EL (cell line): ENCODE data around the gene SCT.

Experiments used
- DNase-seq: peaks from one replicate; pipeline ENCODE4 v3.0.0-alpha.2; 2016

SCT gene

DNA sequence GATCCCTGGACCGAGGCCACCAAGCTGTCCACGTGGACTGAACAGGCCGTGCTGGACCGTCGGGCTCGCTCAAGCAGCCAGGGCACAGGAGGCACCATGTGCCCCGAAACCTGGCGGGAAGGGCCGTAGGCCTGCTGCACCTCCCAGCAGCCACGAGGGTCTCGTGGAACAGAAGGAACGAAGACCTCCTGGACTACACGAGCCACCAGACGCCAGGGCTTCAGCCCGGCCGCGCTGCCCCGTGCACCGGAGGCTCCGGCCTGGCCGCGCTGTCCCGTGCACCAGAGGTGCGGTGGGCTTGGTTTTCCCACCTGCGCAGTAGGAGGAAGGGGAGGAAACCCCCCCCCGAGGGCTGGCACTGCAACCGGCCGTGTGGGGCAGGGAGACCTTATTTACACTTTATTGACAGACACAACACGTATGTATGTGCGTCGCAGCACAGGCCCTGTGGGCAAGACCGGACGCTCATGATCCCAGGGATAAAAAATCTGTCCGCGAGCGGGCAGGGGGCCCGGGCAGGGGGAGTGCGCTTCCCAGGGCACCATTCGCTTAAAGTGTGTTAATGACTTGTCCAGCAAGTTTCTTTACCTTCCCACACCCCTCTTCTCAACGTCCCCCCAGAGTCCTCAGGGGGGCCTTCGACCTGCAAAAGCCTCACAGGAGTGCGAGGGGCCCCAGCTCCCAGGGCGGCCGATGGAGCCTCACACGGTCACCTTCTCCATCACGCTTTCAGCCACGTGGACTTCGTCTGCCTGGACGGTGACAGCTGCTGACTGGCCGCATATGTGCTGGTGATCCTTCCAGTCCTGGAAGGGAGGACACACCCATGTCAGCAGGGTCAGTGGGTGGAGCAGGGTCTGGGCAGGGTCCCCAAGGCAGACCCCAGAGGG is 17.1 kb upstream of the SCT start:
- DNase-seq: no peak

DNA sequence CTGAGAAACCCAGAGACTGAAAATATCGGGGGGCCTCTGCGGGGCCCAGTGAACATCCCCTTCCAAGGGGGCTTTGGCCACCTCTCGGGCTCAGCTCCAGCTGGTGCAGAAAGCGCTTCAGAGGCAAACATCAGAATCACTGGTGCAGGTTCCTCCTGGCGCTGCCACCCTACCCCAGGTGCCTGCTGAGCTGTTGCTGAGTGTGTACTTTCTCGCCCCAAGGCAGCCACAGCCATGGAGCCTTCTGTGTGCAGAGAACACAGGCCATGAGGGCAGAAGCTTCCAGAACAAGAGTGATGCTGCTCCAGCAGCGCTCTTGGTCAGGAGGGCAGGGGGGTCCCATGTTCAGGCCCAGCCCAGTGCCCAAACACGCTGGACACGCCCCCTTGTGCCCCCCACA is 16.4 kb upstream of the SCT start:
- no peak for DNase-seq

DNA sequence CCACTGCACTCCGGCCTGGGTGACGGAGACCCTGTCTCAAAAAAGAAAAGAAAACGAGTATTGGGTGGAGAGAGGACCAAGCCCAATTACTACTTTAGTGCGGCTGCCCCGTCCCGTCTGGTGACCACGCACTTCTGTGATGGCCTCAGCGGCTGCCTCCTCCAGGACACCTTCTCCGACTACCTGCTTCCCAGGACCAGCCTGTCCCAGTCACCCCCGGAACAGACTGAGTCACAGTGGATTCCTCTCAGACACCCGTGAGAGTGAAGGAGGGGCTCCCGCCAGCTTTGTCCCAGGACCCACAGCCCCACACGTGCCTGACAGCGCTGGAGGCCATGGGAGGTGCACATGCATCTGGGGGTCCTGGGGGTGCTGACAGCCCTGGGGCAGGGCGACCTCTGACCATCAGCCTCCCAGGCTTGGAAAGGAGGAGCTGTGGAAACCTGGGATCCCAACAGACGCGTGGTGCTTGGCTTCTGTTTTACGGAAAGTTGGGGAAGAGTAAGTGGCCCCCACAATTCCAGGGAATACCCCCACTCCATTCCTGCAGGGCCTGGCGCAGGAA is 14.9 kb upstream of the SCT start:
- DNase-seq: no peak

GRCh38 chr11:640021-640706 is 13.2 kb upstream of the SCT start:
- DNase-seq: no peak

GRCh38 chr11:639332-639955 is 12.5 kb upstream of the SCT start:
- no peak for DNase-seq

GRCh38 chr11:638631-639331 is 11.8 kb upstream of the SCT start:
- DNase-seq: no peak

DNA sequence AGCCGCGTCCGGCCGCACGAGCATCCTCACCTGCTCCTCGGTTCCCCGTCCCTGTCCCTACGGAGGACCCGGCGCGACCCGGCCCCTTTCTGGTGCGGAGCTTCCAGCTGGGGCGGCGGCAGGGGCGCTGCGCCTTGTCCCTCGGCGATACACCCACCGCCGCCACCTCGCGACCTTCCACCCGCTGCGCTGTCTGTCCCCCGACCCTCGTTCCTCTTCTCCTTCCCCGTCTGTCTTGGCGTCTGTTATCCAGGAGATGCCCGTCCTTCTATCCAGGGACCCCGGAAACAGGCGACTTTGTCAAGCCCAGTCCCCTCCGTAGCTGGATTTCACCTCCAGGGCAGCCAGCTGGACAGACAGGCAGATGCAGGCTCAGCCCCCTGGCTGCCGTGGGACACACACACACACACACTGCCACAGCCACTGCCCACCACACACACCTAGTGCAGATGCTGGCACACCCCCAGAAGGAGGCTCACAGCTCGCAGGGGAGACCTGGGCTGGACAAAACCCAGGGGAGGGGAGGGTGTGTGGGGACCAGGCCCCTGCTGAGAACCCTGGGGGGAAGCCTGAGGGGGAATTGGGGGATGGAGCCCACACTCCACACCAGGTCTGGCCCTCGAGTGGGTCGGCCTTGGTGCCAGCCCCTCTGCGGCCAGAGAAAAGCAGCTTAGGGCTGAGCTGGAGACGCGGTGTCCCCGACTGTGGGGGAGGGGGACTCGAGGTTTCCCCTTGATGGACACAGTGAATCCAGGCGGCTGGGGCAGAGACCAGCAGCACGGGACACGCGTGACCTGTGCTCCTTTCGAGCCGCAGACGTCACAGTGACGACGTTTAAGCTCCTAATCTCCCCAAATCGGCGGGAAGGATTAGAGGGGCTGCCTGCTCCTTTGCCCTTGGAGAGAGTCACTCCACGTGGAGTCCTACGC is 10.9 kb upstream of the SCT start:
- DNase-seq: no peak

DNA sequence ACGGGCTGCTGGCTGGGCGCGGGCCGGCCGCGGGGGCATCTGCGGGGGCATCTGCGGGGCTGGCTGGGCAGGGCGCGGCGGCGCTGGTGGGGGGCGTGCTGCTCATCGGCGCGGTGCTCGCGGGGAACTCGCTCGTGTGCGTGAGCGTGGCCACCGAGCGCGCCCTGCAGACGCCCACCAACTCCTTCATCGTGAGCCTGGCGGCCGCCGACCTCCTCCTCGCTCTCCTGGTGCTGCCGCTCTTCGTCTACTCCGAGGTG is 10.3 kb upstream of the SCT start:
- DNase-seq: no peak

- DNase-seq: peak; percentile 36
These were observed 9.7 kb upstream of the SCT start, which contains the start of gene DRD4 for GRCh38 chr11:636511-637332. Gene DRD4 (plus strand): TSS chr11:637269. CDS start chr11:637305, 36 bp downstream.

DNA sequence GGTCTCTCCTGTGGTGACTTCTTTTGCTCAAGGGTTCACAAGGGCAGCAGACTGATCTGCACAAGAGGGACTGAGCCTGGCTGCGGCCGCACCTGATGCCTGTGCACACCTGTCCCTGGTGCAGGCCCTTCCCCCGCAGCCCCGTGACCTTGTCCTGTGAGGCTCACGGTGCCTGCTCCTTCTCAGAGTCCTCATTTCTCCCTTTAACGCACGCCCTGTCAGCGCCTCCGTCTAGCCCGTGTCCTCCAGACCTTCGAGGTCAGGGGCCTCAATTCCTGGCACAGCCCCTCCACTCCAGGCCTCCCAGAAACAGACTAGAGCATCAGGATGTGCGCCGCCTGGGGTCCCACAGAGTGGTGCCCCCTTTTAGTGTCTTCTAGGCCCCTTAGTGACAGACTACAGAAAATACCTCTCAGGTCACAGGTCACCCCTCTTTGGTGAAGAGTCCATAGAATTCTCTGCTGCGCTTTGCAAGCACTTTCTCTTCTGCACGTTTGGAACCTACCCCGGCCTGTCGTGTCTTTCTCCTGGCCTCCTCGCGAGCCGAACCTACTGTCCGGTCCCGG is 9.0 kb upstream of the SCT start:
- DNase-seq: no peak

DNA sequence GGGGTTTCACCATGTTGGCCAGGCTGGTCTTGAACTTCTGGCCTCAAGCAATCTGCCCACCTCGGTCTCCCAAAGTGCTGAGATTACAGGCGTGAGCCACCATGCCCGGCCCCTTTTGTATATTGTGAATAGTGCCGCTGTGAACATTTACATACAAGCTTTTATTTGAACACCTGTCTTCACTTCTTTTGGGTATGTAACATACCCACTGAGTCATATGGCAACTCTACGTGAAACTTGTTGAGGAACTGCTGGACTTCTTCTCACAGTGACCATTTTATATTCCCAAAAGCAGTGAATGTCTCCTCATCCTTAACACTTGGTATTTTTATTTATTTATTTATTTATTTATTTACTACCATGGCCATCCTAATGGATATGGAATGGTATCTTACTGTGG is 3.9 kb upstream of the SCT start:
- DNase-seq: no peak

- no peak for DNase-seq
These were observed 2.2 kb upstream of the SCT start for GRCh38 chr11:629237-629583.

GRCh38 chr11:628056-628455 is 1.1 kb upstream of the SCT start:
- no peak for DNase-seq

GRCh38 chr11:627308-627576 is 261 bp upstream of the SCT start:
- DNase-seq: no peak

DNA sequence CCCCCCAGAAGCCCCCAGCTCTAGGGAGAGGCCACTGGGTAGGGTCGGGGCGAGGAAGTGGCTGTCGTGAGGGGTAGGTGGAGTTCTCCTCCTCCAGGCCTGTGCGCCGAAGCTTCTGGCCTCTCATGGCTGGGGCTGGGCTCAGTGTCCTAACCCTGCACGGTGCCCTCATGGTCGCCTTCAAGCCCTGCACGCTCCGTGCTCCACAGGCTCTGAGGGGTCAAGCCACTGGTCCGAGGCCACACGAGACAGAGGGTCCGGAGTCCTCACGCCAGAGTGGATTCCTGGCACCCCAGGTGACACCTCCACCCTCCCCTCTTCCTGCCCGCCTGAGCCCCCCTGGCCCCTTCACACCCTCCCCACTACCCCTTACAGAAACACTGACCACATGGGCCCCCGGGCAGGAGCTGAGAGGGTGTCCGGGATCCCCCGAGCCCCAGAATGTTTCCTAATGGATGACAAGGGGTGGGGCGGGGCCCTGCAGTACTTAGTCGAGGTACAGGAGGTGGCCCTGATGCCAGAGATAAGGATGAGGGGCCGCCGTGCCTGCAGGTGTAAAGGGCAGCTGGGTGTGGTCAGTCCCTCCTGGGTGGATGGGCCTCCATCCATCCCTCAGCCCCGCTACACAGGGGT is 1.2 kb downstream of the SCT start:
- no peak for DNase-seq

DNA sequence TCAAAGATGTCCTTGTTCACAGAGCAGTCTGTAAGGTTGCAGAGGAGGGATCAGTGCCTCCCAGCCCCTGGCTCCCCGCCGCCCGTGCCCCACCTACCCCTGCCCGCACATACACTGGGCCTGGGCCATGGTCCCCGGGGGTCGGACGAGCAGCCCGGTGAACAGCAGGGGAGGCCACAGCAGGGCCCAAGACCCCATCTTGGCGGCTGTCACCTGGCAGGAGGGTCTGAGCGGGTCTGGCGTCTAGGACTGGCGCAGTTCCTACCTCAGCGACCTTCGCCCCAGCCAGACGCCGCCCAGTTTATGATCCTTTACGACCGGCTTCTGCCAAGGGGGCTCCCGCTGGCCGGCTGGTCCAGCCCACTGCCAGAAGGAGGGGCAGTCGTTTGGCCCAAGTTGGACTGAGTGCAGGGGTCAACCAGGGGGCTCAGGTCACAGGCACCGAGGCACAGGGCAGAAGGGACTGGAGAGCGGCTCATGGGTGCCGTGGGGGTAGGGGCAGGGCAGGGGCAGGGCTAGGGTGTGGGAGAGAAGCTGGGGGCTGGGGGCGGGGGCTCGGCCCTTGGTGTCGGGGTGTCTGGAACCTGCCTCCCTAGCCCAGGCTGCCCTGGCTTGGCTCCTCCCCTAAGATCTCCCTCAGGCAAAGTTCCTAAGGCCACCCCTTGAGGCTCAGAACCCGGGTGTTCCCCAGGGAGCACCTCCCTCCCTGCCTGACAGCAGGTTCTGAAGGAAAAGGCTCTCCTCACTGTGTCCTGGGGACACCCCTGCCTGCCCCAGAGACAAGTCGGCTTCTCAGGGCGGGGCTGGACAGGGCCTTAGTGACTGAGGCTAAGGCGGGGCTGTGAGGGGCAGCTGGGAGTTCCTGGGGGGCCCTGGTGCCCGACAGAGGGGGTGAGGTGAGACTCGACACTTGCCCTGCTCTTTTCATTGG is 2.0 kb downstream of the SCT start, which contains the start of gene CDHR5:
Gene CDHR5 (minus strand): TSS at position 251 of the 931 bp plus-strand sequence. CDS start 53 bp downstream, at position 198.
- no peak for DNase-seq

DNA sequence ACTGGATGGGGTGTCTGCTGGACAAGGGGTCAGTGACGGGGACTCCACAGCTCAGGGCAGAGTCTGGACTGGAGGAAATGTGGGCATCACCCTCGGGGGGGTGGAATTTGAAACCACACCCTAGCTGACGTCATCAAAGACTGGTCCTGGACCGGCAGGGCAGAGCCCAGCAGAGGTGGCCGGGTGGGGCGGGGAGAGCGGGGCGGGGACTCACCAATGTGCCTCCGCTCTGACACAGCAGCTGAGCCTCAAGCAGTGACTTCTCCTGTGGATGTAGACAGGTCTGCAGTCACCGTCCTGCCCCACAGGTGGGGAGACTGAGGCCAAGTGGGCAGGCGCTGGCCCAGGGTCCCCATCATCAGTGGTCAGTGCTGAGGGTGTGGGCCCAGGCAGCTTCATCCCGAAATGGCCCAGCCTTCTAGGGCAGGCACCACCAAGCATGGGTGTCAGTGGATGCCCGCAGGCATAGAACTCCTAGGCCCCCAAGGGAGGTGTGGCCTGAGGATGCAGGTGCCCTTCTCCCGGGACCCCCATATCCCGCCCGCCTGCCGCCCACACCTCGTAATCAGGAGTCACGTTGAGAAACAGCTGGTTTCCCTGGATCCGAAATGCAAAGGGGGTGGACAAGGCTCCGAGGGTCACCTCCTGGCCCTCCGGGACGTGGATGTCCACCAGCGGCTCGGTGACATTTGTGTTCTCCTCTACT is 2.8 kb downstream of the SCT start:
- peak; percentile 47 for DNase-seq

GRCh38 chr11:623349-623869 is 3.6 kb downstream of the SCT start:
- DNase-seq: no peak
